ENCODE measurements around the gene SLC16A11. TPM values are rescaled to one million over a fixed set of nuclear protein-coding genes. Genes with fewer than 3 reads are reported as not detected.
"Not testable (repeated sequence)": the region's sequence is repeated elsewhere in the genome, so short reads cannot be mapped to it uniquely, and the experiment has no call there.

The SLC16A11 gene, protein sequence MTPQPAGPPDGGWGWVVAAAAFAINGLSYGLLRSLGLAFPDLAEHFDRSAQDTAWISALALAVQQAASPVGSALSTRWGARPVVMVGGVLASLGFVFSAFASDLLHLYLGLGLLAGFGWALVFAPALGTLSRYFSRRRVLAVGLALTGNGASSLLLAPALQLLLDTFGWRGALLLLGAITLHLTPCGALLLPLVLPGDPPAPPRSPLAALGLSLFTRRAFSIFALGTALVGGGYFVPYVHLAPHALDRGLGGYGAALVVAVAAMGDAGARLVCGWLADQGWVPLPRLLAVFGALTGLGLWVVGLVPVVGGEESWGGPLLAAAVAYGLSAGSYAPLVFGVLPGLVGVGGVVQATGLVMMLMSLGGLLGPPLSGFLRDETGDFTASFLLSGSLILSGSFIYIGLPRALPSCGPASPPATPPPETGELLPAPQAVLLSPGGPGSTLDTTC
- under 1 TPM; 0.24 to 0.44 TPM for total RNA-seq
- polyA plus RNA-seq (2013, experiment 1 of 2): 0.43 TPM
- 0.54 TPM for polyA plus RNA-seq (2013, experiment 2 of 2)
- long read RNA-seq, experiment 1, partial matches to known transcripts: 1 of 1 reads
- long read RNA-seq, experiment 1, other reads (novel, unspliced or antisense): 0 of 1 reads
- long read RNA-seq, experiment 2, partial matches to known transcripts: 1 of 2 reads
- long read RNA-seq, experiment 2, other reads (novel, unspliced or antisense): 1 of 2 reads
- long read RNA-seq, experiment 3, partial matches to known transcripts: 1 of 1 reads
- long read RNA-seq, experiment 3, other reads (novel, unspliced or antisense): 0 of 1 reads
- long read RNA-seq, experiment 4, partial matches to known transcripts: 1 of 1 reads
- long read RNA-seq, experiment 4, other reads (novel, unspliced or antisense): 0 of 1 reads

- Histone ChIP-seq H3K4me3 (ENCODE audit: low read length) (no peak within 1 kb of the TSS), H3K9me3 (ENCODE audit: control insufficient read depth, low read length) (no peaks in the 10 kb centered on the region), H3K27me3 (ENCODE audit: control insufficient read depth, insufficient read depth, low read length, poor library complexity, severe bottlenecking) (peaks cover 55% of the 10 kb centered on the region), H3K27ac (ENCODE audit: low read depth, low read length) (no peak within 1 kb of the TSS), H3K4me1 (ENCODE audit: control insufficient read depth, insufficient read depth, low read length) (peaks cover 4% of the 10 kb centered on the region), H3K36me3 (ENCODE audit: control insufficient read depth, insufficient read depth, low read length) (no peaks in the 10 kb centered on the region), H3K9ac (ENCODE audit: extremely low read depth, low read length, poor library complexity, severe bottlenecking) (no peak within 1 kb of the TSS)
- H3K9me3 Mint-ChIP-seq: no peaks in the 10 kb centered on the region
- H3K4me1 Mint-ChIP-seq: peaks cover 14% of the 10 kb centered on the region
- 8% methylated on average over 17 to 57 of the region's 58 CpGs for WGBS, 2 experiments (ENCODE audit: insufficient coverage in 1 of 2, insufficient read length in 1 of 2)
- H3K36me3 Mint-ChIP-seq (ENCODE audit: low read depth): peaks cover 6% of the 10 kb centered on the region
- peaks cover 42% of the 10 kb centered on the region for H3K27me3 Mint-ChIP-seq (ENCODE audit: insufficient read depth)
- TF ChIP-seq CTCF (conservative IDR thresholded peaks at IDR 0.05): no peak
- H3K4me3 Mint-ChIP-seq: peak within 1 kb of the TSS; percentile 44
- peak; percentile 78 for DNase-seq
- H3K27ac Mint-ChIP-seq: no peak within 1 kb of the TSS
Observed at GRCh38 chr17:7043497-7044198, at the start of gene SLC16A11. TSS of gene SLC16A11 (minus strand) at chr17:7044092. CDS start at chr17:7043513, 579 bp downstream.

DNA sequence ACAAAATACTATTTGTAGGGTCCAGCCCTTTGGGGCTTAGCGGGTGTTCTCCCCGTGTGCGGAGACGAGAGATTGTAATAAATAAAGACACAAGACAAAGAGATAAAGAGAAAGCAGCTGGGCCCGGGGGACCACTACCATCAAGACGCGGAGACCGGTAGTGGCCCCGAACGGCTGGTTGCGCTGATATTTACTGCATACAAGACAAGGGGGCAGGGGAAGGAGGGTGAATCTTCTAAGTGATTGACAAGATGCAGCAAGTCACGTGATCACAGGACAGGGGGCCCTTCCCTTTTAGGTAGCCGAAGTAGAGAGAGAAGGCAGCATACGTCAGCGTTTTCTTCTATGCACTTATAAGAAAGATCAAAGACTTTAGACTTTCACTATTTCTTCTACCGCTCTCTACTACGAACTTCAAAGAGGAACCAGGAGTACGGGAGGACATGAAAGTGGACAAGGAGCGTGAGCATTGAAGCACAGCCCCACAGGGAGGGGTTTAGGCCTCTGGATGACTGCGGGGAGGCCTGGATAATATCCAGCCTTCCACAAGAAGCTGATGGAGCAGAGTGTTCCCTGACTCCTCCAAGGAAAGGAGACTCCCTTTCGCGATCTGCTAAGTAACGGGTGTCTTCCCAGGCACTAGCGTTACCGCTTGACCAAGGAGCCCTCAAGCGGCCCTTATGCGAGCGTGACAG, 47.6 kb upstream of the SLC16A11 start:
- not testable (repeated sequence) for H3K27ac ChIP-seq (ENCODE audit: low read depth, low read length); H3K9ac ChIP-seq (ENCODE audit: extremely low read depth, low read length, poor library complexity, severe bottlenecking); H3K27me3 ChIP-seq (ENCODE audit: control insufficient read depth, insufficient read depth, low read length, poor library complexity, severe bottlenecking); H3K27ac Mint-ChIP-seq; H3K9me3 ChIP-seq (ENCODE audit: control insufficient read depth, low read length); H3K4me3 Mint-ChIP-seq; H3K27me3 Mint-ChIP-seq (ENCODE audit: insufficient read depth); H3K9me3 Mint-ChIP-seq; H3K4me1 ChIP-seq (ENCODE audit: control insufficient read depth, insufficient read depth, low read length); H3K36me3 ChIP-seq (ENCODE audit: control insufficient read depth, insufficient read depth, low read length); H3K4me3 ChIP-seq (ENCODE audit: low read length); H3K36me3 Mint-ChIP-seq (ENCODE audit: low read depth); DNase-seq
- WGBS, 2 experiments (ENCODE audit: insufficient coverage in 1 of 2, insufficient read length in 1 of 2): 93 to 95% methylated on average over 10 to 19 of the region's 28 CpGs
- peaks cover 16% of the 10 kb centered on the region for H3K4me1 Mint-ChIP-seq

DNA sequence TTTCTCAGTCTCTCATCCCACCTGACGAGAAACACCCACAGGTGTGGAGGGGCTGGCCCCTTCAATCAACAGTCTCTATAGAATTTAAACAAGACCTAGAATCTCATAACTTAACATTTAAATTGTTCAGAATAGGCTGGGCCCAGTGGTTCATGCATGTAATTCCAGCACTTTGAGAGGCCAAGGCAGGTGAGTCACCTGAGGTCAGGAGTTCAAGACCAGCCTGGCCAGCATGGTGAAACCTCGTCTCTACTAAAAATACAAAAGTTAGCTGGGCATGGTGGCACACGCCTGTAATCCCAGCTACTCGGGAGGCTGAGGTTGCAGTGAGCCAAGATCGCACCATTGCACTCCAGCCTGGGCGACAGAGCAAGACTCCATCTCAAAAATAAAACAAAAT, 45.7 kb upstream of the SLC16A11 start:
- not testable (repeated sequence) for H3K4me3 ChIP-seq (ENCODE audit: low read length); H3K27me3 Mint-ChIP-seq (ENCODE audit: insufficient read depth); H3K4me1 ChIP-seq (ENCODE audit: control insufficient read depth, insufficient read depth, low read length); H3K27me3 ChIP-seq (ENCODE audit: control insufficient read depth, insufficient read depth, low read length, poor library complexity, severe bottlenecking); H3K36me3 Mint-ChIP-seq (ENCODE audit: low read depth); DNase-seq; H3K27ac ChIP-seq (ENCODE audit: low read depth, low read length); H3K9me3 ChIP-seq (ENCODE audit: control insufficient read depth, low read length); H3K27ac Mint-ChIP-seq; H3K36me3 ChIP-seq (ENCODE audit: control insufficient read depth, insufficient read depth, low read length); H3K4me3 Mint-ChIP-seq; H3K9me3 Mint-ChIP-seq; H3K9ac ChIP-seq (ENCODE audit: extremely low read depth, low read length, poor library complexity, severe bottlenecking)
- 86 to 92% methylated on average over 5 to 6 of the region's 6 CpGs for WGBS, 2 experiments (ENCODE audit: insufficient coverage in 1 of 2, insufficient read length in 1 of 2)
- peaks cover 16% of the 10 kb centered on the region for H3K4me1 Mint-ChIP-seq

- not testable (repeated sequence) for H3K4me3 ChIP-seq (ENCODE audit: low read length); H3K36me3 ChIP-seq (ENCODE audit: control insufficient read depth, insufficient read depth, low read length); H3K9me3 Mint-ChIP-seq; DNase-seq; H3K27ac ChIP-seq (ENCODE audit: low read depth, low read length); H3K27me3 Mint-ChIP-seq (ENCODE audit: insufficient read depth); H3K9me3 ChIP-seq (ENCODE audit: control insufficient read depth, low read length); H3K36me3 Mint-ChIP-seq (ENCODE audit: low read depth); H3K4me1 ChIP-seq (ENCODE audit: control insufficient read depth, insufficient read depth, low read length); H3K9ac ChIP-seq (ENCODE audit: extremely low read depth, low read length, poor library complexity, severe bottlenecking); H3K27me3 ChIP-seq (ENCODE audit: control insufficient read depth, insufficient read depth, low read length, poor library complexity, severe bottlenecking)
- Mint-ChIP-seq H3K27ac (peak overlapping the region; percentile 80), H3K4me1 (peaks cover 16% of the 10 kb centered on the region), H3K4me3 (peak overlapping the region; percentile 11)
- 77 to 84% methylated on average over 3 to 4 of the region's 4 CpGs for WGBS, 2 experiments (ENCODE audit: insufficient coverage in 1 of 2, insufficient read length in 1 of 2)
Observed at GRCh38 chr17:7088442-7088841, 44.5 kb upstream of the SLC16A11 start.
